ENCODE measurements around the gene PBXIP1.
"Not testable (repeated sequence)": the region's sequence is repeated elsewhere in the genome, so short reads cannot be mapped to it uniquely, and the experiment has no call there.

Gene PBXIP1

GRCh38 chr1:154998818-154999570 is 43.1 kb upstream of the PBXIP1 start:
- H3K4me3 ChIP-seq (ENCODE audit: low read depth, low read length): peak overlapping the region; percentile 82
- in situ Hi-C loops (cut with HindIII; ENCODE audit: low sequenced_read_pairs): no loop called here
- TF ChIP-seq CTCF (IDR thresholded peaks at IDR 0.05; ENCODE audit: low read depth, low read length, missing control alignments): peak; percentile 95
- peak; percentile 33 for DNase-seq (ENCODE audit: low read depth)

DNA sequence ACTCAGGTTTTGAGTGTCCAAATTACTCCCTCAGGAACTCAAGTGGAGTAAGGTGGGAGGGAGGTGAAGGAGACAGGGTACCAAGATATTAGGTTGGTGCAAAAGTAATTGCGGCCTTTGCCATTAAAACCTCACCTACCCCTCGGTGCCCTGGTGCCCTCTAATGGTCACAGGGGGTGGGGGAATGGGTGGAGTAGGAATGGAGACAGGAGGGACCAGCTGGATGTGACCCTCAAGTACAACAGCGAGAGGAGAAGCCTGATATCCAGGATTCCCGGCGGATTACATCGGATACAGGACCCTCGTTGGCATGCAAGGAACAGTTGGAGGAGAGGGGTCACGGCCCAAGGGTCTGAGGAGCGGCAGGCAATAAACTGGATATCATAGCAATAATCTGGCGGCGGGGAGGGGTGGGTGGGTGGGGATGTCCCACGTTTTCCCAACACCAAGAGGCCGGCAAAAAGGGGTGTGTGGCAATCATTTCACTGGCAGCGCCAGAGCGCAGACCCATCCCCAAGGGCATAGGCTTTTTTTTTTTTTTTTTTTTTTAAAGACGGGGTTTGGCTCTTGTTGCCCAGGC is 42.4 kb upstream of the PBXIP1 start:
- in situ Hi-C loops (cut with HindIII; ENCODE audit: low sequenced_read_pairs): no loop called here
- DNase-seq (ENCODE audit: low read depth): no peak
- TF ChIP-seq CTCF (IDR thresholded peaks at IDR 0.05; ENCODE audit: low read depth, low read length, missing control alignments): peak; percentile 2
- no peak overlapping the region for H3K4me3 ChIP-seq (ENCODE audit: low read depth, low read length)

DNA sequence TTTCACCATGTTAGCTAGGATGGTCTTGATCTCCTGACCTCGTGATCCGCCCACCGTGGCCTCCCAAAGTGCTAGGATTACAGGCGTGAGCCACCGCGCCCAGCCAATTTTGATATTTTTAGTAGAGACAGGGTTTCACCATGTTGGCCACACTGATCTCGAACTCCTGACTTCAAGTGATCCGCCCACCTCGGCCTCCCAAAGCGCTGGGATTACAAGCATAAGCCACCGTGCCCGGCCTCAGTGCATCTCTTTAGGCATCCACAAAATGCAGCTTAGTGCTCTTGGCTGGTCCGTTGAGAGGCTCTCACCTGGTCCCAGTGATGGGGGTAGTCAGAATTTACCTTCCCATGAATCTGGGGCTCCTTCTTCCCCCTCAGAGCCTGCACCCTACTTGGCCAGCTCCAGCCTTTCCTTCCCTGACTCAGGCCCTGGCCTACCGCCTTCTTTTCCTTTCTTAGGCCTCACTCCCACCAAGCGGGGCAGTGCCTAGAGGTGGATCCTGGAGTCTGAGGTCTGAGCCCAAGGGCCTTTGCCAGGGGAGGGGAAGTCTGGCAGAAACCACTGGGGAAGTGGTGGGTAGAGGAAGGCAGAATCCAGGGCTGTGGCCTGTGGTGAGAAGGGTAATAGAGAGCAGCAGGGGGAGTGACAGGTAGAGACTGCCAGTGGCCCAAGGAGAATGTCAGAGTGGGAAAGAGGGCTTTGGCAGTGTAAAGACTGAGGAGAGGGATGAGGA is 41.2 kb upstream of the PBXIP1 start:
- no peak overlapping the region for H3K4me3 ChIP-seq (ENCODE audit: low read depth, low read length)
- DNase-seq (ENCODE audit: low read depth): no peak
- no peak for TF ChIP-seq CTCF (IDR thresholded peaks at IDR 0.05; ENCODE audit: low read depth, low read length, missing control alignments)
- in situ Hi-C loops (cut with HindIII; ENCODE audit: low sequenced_read_pairs): no loop called here

- DNase-seq (ENCODE audit: low read depth): peak; percentile 60
- TF ChIP-seq CTCF (IDR thresholded peaks at IDR 0.05; ENCODE audit: low read depth, low read length, missing control alignments): peak; percentile 58
- in situ Hi-C loops (cut with HindIII; ENCODE audit: low sequenced_read_pairs); H3K4me3 ChIP-seq (ENCODE audit: low read depth, low read length): not testable (repeated sequence)
Measured at GRCh38 chr1:154995301-154995983, 39.5 kb upstream of the PBXIP1 start.

DNA sequence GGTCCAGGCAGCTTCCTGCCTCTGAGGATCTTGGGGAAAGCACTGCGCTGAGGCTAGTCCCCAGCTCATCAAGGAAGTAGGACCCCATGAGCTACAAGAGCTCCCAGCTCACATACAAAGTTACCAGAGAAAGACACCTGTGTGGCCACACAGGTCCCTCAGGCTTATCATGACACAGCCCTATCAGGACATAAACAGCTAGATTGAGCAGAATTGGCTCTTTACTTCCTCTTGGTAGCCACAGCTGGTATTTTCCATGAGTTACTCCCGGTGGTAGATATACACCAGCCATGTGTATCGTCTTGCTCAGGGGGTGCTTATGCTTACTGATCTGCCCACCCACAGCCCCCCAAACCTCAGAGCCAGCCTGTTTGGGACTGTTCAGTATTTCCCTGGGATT is 38.7 kb upstream of the PBXIP1 start:
- TF ChIP-seq CTCF (IDR thresholded peaks at IDR 0.05; ENCODE audit: low read depth, low read length, missing control alignments): no peak
- in situ Hi-C loops (cut with HindIII; ENCODE audit: low sequenced_read_pairs): no loop called here
- no peak overlapping the region for H3K4me3 ChIP-seq (ENCODE audit: low read depth, low read length)
- no peak for DNase-seq (ENCODE audit: low read depth)

DNA sequence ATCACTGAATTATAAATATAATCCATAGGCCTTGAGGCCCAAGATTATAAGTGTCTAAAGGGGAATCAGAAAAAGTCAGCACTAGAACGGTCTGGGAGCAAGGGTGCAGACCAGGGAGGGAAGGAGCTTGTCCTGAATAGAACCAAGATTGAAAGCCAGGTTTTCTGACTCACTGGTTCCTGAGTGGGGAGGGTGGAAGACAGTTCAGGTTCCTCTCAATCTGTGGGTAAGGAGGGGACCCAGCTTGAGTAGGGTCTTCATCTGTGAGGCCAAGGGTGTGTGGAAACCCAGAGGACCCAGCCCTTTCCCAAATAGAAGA is 38.3 kb upstream of the PBXIP1 start:
- no peak for TF ChIP-seq CTCF (IDR thresholded peaks at IDR 0.05; ENCODE audit: low read depth, low read length, missing control alignments)
- DNase-seq (ENCODE audit: low read depth): no peak
- in situ Hi-C loops (cut with HindIII; ENCODE audit: low sequenced_read_pairs): no loop called here
- no peak overlapping the region for H3K4me3 ChIP-seq (ENCODE audit: low read depth, low read length)
